HG03039 (cell line): ENCODE results near the gene IFI27.

ENCODE experiments used
- ATAC-seq: cut with Tn5 transposase; IDR thresholded peaks from one replicate; pipeline ENCODE4 v1.9.1; 2021; ENCODE audit warnings: mild to moderate bottlenecking, moderate library complexity; ENCODE audit not compliant: unreplicated experiment

Gene IFI27

GRCh38 chr14:94102768-94103482 lies 7.6 kb upstream of the IFI27 start:
- ATAC-seq: no peak

GRCh38 chr14:94103554-94104150 lies 6.9 kb upstream of the IFI27 start:
- ATAC-seq: no peak

- ATAC-seq: no peak
Measured at GRCh38 chr14:94104731-94105130, 5.8 kb upstream of the IFI27 start.

GRCh38 chr14:94109915-94110250 lies 653 bp upstream of the IFI27 start:
- no peak for ATAC-seq

GRCh38 chr14:94111276-94112095 lies 950 bp downstream of the IFI27 start:
- ATAC-seq: no peak

GRCh38 chr14:94112513-94113063 lies 2.1 kb downstream of the IFI27 start:
- no peak for ATAC-seq

GRCh38 chr14:94113073-94113472 lies 2.5 kb downstream of the IFI27 start:
- ATAC-seq: no peak

GRCh38 chr14:94113490-94113889 lies 3.0 kb downstream of the IFI27 start:
- ATAC-seq: no peak

- ATAC-seq: no peak
Measured at GRCh38 chr14:94113908-94114588, 3.5 kb downstream of the IFI27 start.

- ATAC-seq: no peak
Measured at GRCh38 chr14:94114589-94115057, 4.1 kb downstream of the IFI27 start.

GRCh38 chr14:94115058-94115591 lies 4.6 kb downstream of the IFI27 start:
- ATAC-seq: no peak

- ATAC-seq: no peak
Measured at GRCh38 chr14:94115631-94116030, 5.1 kb downstream of the IFI27 start.

GRCh38 chr14:94116701-94117100 lies 6.2 kb downstream of the IFI27 start:
- no peak for ATAC-seq

GRCh38 chr14:94117856-94118255 lies 7.3 kb downstream of the IFI27 start:
- no peak for ATAC-seq

GRCh38 chr14:94119071-94119470 lies 8.5 kb downstream of the IFI27 start:
- ATAC-seq: no peak

- no peak for ATAC-seq
Measured at GRCh38 chr14:94120667-94121340, 10.3 kb downstream of the IFI27 start.

- ATAC-seq: no peak
Measured at GRCh38 chr14:94121485-94121884, 10.9 kb downstream of the IFI27 start.

- no peak for ATAC-seq
Measured at GRCh38 chr14:94122438-94122837, 11.9 kb downstream of the IFI27 start.

- no peak for ATAC-seq
Measured at GRCh38 chr14:94123296-94123695, 12.8 kb downstream of the IFI27 start.

GRCh38 chr14:94123868-94124267 lies 13.3 kb downstream of the IFI27 start:
- ATAC-seq: no peak
